ENCODE data around the gene MYLK. TPM values are rescaled to one million over a fixed set of nuclear protein-coding genes. Genes with fewer than 3 reads are reported as not detected.

The MYLK gene
- total and polyA plus RNA-seq, 2 of the 4 experiments (the other 2 are of a cell fraction): 299 to 484 TPM

DNA sequence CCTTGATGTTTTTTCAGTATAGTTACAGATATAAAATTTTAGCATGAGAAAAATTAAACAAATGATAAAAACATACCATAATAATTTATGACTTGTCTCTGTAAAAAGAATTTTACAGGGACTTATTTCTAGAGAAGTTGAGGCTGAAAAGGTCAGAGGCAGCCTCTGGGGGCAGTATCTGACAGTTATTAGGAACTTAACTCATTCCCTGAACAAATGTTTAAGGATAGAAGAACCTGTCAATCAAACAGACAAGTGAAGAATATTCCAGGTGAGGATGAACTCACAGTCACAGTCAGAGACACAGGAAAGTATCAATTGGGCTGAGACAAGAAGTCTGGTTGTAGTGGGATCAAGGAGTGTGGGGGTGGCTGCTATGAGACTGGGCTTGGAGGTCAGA lies 7.3 kb downstream of the MYLK start:
- in situ Hi-C loops (cut with MboI; ENCODE audit: low sequenced_read_pairs): no loop called here

More for the DNA sequence above, 7.3 kb downstream of the MYLK start:
- Histone ChIP-seq H3K4me3 (ENCODE audit: insufficient read depth, low read depth, low read length) (no peak overlapping the region), H4K91ac (ENCODE audit: insufficient read depth, low read depth, low read length) (no peak overlapping the region), H2AK9ac (replicated peaks; ENCODE audit: low read depth, low read length, poor library complexity) (no peak overlapping the region), H2AFZ (replicated peaks; ENCODE audit: low read length, poor library complexity) (no peak overlapping the region), H4K8ac (ENCODE audit: low read depth in 2 of 2, low read length in 2 of 2) (no peak overlapping the region), H2AK5ac (ENCODE audit: low read depth, low read length) (no peak overlapping the region), H3K27me3 (ENCODE audit: control insufficient read depth, insufficient read depth, low read length) (no peaks in the 10 kb centered on the region), H3K36me3 (ENCODE audit: control insufficient read depth, insufficient read depth, low read length) (peaks cover 46% of the 10 kb centered on the region), H3K4ac (ENCODE audit: low read depth, low read length) (no peak overlapping the region), H3K9me1 (ENCODE audit: insufficient read depth, low read length) (peaks cover 30% of the 10 kb centered on the region), H3K23ac (ENCODE audit: low read depth, low read length) (no peak overlapping the region), H3K9ac (ENCODE audit: low read depth, low read length) (no peak overlapping the region), H3K56ac (ENCODE audit: extremely low read depth, insufficient read depth, low read length) (no peak overlapping the region), H3K14ac (replicated peaks; ENCODE audit: low read depth, low read length) (no peak overlapping the region), H3K4me2 (ENCODE audit: low read depth, low read length) (peak overlapping the region; percentile 3; the same call in 1 of the 2 replicates), H4K5ac (ENCODE audit: low read depth, low read length) (no peak overlapping the region), H3K4me1 (ENCODE audit: control insufficient read depth, insufficient read depth, low read length) (peaks cover 19% of the 10 kb centered on the region), H2BK20ac (ENCODE audit: low read depth, low read length) (no peak overlapping the region), H3K9me3 (ENCODE audit: control insufficient read depth, insufficient read depth, low read length) (peaks cover 3% of the 10 kb centered on the region), H3K18ac (ENCODE audit: low read depth, low read length) (no peak overlapping the region), H2BK5ac (ENCODE audit: low read depth, low read length, poor library complexity, severe bottlenecking) (no peak overlapping the region), H3K27ac (ENCODE audit: insufficient read depth, low read length) (no peak overlapping the region), H3K79me1 (ENCODE audit: low read depth in 1 of 2, low read length in 2 of 2) (peaks cover 42 to 70% of the 10 kb centered on the region in 2 experiments), H2BK15ac (ENCODE audit: low read depth, low read length) (no peak overlapping the region), H4K20me1 (ENCODE audit: insufficient read depth, low read length) (peaks cover 47% of the 10 kb centered on the region), H2BK120ac (ENCODE audit: low read depth, low read length) (no peak overlapping the region)
- DNase-seq: no peak
- CTCF ChIA-PET: no interaction called here
- dilution Hi-C loops (cut with HindIII; ENCODE audit: low sequenced_read_pairs, unreplicated experiment): no loop called here
- BruUV-seq (replicated peaks): no TSS peak
- no peak for ATAC-seq (ENCODE audit: low read depth)
- TF ChIP-seq CEBPB (IDR thresholded peaks at IDR 0.05; ENCODE audit: low read depth, low read length) (no peak), FOS (IDR thresholded peaks at IDR 0.05; ENCODE audit: low read depth, low read length) (no peak), POLR2A (IDR thresholded peaks at IDR 0.05; ENCODE audit: low read depth, low read length) (no peak), NFE2L2 (IDR thresholded peaks at IDR 0.05; ENCODE audit: low read depth, low read length) (no peak), SMC3 (IDR thresholded peaks at IDR 0.05; ENCODE audit: low read depth, low read length) (no peak), CTCF (conservative IDR thresholded peaks at IDR 0.05; ENCODE audit: low read depth, low read length) (peak; percentile 21)
- POLR2A ChIA-PET (ENCODE audit: unreplicated experiment): no interaction called here
- intact Hi-C loops (cut with micrococcal nuclease): loop anchor here (10.0 kb wide), 1 partner anchor 222 kb away; no protein-coding TSS in a partner anchor

Measured in IMR-90 (cell line).